GM23338 (cell line): Measurements from ENCODE around the gene TMTC2.

Source experiments
- CREB1 ChIP-seq: fragments of 250-450 bp; sonication (Bioruptor Pico); IDR thresholded peaks from 2 replicates; pipeline ENCODE4 v1.5.0; 2020; ENCODE audit warnings: low read depth, mild to moderate bottlenecking, moderate library complexity
- EZH2 ChIP-seq: fragments of 200-600 bp; sonication (generic); IDR thresholded peaks from one replicate; pipeline ENCODE4 v1.8.0; 2017; ENCODE audit warnings: antibody characterized with exemption, mild to moderate bottlenecking, low read depth; ENCODE audit not compliant: unreplicated experiment
- EZH2phosphoT487 ChIP-seq: fragments of 200-600 bp; sonication (generic); IDR thresholded peaks from one replicate; pipeline ENCODE4 v1.8.1; 2018; ENCODE audit warnings: antibody characterized with exemption; ENCODE audit not compliant: unreplicated experiment
- JUNB ChIP-seq: IDR thresholded peaks from one replicate; pipeline ENCODE4 v1.6.1; 2016; ENCODE audit warnings: antibody characterized with exemption; ENCODE audit not compliant: unreplicated experiment
- NANOG ChIP-seq: IDR thresholded peaks from 2 replicates; pipeline ENCODE4 v1.6.1; 2016; ENCODE audit warnings: antibody characterized with exemption, borderline replicate concordance
- POLR2AphosphoS5 ChIP-seq: IDR thresholded peaks from 2 replicates; pipeline ENCODE4 v1.6.1; 2016; ENCODE audit warnings: antibody characterized with exemption, low read depth
- TF ChIP-seq, protein P1 (sequence below), 2 experiments: fragments of 200-600 bp in 1 of 2; sonication (generic) in 1 of 2; conservative IDR thresholded peaks; 2 replicates each; pipeline versions ENCODE4 v1.5.1 to v1.6.1; 2016 to 2017; ENCODE audit warnings: antibody characterized with exemption in 2 of 2, low read depth in 2 of 2, mild to moderate bottlenecking in 2 of 2, moderate library complexity in 1 of 2
- TF ChIP-seq, protein P2 (sequence below): IDR thresholded peaks from 2 replicates; pipeline ENCODE4 v1.6.1; 2016; ENCODE audit warnings: antibody characterized with exemption
- TF ChIP-seq, protein P3 (sequence below): IDR thresholded peaks from one replicate; pipeline ENCODE4 v1.6.1; 2018; ENCODE audit warnings: antibody characterized with exemption; ENCODE audit not compliant: unreplicated experiment

DNA sequence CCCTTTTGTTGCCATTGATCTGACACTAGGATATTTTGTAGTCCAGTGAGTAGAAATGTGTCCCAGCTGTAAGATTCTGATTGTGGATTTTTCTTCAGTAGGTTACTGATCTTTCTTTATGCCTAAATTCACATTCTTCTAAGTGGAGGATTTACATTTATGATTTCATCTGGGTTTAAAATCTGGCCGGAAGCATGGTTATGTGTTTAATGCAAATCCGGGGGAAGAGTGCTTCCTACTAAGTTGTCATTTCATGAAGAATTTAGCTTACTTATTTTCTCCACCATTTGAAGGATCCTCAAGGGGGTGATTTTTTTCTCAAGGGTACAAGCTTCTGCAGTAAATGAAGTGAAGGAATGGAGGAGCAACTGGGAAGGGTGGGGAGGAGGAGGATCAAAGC, 96.7 kb downstream of the TMTC2 start:
- TF ChIP-seq, protein P1, sequence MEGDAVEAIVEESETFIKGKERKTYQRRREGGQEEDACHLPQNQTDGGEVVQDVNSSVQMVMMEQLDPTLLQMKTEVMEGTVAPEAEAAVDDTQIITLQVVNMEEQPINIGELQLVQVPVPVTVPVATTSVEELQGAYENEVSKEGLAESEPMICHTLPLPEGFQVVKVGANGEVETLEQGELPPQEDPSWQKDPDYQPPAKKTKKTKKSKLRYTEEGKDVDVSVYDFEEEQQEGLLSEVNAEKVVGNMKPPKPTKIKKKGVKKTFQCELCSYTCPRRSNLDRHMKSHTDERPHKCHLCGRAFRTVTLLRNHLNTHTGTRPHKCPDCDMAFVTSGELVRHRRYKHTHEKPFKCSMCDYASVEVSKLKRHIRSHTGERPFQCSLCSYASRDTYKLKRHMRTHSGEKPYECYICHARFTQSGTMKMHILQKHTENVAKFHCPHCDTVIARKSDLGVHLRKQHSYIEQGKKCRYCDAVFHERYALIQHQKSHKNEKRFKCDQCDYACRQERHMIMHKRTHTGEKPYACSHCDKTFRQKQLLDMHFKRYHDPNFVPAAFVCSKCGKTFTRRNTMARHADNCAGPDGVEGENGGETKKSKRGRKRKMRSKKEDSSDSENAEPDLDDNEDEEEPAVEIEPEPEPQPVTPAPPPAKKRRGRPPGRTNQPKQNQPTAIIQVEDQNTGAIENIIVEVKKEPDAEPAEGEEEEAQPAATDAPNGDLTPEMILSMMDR (conservative IDR thresholded peaks at IDR 0.05; ENCODE audit: low read depth in 2 of 2), result no peak
- TF ChIP-seq, protein P2, sequence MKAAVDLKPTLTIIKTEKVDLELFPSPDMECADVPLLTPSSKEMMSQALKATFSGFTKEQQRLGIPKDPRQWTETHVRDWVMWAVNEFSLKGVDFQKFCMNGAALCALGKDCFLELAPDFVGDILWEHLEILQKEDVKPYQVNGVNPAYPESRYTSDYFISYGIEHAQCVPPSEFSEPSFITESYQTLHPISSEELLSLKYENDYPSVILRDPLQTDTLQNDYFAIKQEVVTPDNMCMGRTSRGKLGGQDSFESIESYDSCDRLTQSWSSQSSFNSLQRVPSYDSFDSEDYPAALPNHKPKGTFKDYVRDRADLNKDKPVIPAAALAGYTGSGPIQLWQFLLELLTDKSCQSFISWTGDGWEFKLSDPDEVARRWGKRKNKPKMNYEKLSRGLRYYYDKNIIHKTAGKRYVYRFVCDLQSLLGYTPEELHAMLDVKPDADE, result no peak
- TF ChIP-seq EZH2phosphoT487 (no peak), POLR2AphosphoS5 (no peak), EZH2 (no peak), NANOG (no peak), CREB1 (no peak), JUNB (no peak)
- TF ChIP-seq, protein P3, sequence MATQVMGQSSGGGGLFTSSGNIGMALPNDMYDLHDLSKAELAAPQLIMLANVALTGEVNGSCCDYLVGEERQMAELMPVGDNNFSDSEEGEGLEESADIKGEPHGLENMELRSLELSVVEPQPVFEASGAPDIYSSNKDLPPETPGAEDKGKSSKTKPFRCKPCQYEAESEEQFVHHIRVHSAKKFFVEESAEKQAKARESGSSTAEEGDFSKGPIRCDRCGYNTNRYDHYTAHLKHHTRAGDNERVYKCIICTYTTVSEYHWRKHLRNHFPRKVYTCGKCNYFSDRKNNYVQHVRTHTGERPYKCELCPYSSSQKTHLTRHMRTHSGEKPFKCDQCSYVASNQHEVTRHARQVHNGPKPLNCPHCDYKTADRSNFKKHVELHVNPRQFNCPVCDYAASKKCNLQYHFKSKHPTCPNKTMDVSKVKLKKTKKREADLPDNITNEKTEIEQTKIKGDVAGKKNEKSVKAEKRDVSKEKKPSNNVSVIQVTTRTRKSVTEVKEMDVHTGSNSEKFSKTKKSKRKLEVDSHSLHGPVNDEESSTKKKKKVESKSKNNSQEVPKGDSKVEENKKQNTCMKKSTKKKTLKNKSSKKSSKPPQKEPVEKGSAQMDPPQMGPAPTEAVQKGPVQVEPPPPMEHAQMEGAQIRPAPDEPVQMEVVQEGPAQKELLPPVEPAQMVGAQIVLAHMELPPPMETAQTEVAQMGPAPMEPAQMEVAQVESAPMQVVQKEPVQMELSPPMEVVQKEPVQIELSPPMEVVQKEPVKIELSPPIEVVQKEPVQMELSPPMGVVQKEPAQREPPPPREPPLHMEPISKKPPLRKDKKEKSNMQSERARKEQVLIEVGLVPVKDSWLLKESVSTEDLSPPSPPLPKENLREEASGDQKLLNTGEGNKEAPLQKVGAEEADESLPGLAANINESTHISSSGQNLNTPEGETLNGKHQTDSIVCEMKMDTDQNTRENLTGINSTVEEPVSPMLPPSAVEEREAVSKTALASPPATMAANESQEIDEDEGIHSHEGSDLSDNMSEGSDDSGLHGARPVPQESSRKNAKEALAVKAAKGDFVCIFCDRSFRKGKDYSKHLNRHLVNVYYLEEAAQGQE, result no peak
